H7 (cell line): Measurements from ENCODE around the gene ARHGAP22. TPM values are rescaled to one million over a fixed set of nuclear protein-coding genes. Genes with fewer than 3 reads are reported as not detected.

Experiments used
- DNase-seq: peaks from one replicate; pipeline ENCODE4 v3.0.0; 2012
- H3K27me3 ChIP-seq: 2 replicates; pipeline ENCODE4 v1.6.0; 2011; ENCODE audit warnings: mild to moderate bottlenecking, low read length; ENCODE audit not compliant: control insufficient read depth, insufficient read depth
- H3K36me3 ChIP-seq: replicated peaks from 2 replicates; pipeline ENCODE4 v1.5.1; 2011; ENCODE audit warnings: low read length; ENCODE audit not compliant: control insufficient read depth, insufficient read depth
- H3K4me3 ChIP-seq: 2 replicates; pipeline ENCODE4 v1.5.1; 2011; ENCODE audit warnings: low read depth, mild to moderate bottlenecking, control low read depth, low read length, moderate library complexity; ENCODE audit not compliant: insufficient read depth
- total RNA-seq: library from RNA; depleted of rRNA; stranded (reverse); fragments of >200 nt; shearing (Covaris generic); gene quantifications from 2 replicates; pipeline ENCODE4 v1.2.3, GENCODE V29; 2014

ARHGAP22 gene
- total RNA-seq, 1 experiment from 2014 or later, result 9.1 TPM

- Histone ChIP-seq H3K4me3 (no peak overlapping the region), H3K36me3 (no peaks in the 10 kb centered on the region), H3K27me3 (no peaks in the 10 kb centered on the region)
- no peak for DNase-seq
Measured at GRCh38 chr10:48507933-48508790, 96.7 kb downstream of the ARHGAP22 start.

- Histone ChIP-seq H3K36me3 (no peaks in the 10 kb centered on the region), H3K27me3 (no peaks in the 10 kb centered on the region), H3K4me3 (no peak overlapping the region)
- peak; percentile 17 for DNase-seq
Measured at GRCh38 chr10:48507494-48507893, 97.4 kb downstream of the ARHGAP22 start.

- Histone ChIP-seq H3K4me3 (no peak overlapping the region), H3K27me3 (no peaks in the 10 kb centered on the region), H3K36me3 (no peaks in the 10 kb centered on the region)
- DNase-seq, result peak; percentile 28
Measured at GRCh38 chr10:48506147-48506917, 98.5 kb downstream of the ARHGAP22 start.

- H3K27me3 ChIP-seq, result no peaks in the 10 kb centered on the region
- no peak overlapping the region for H3K4me3 ChIP-seq
- H3K36me3 ChIP-seq, result no peaks in the 10 kb centered on the region
- DNase-seq, result peak; percentile 86
Measured at GRCh38 chr10:48505394-48506112, 99.3 kb downstream of the ARHGAP22 start.

- H3K4me3 ChIP-seq, result no peak overlapping the region
- peak; percentile 25 for DNase-seq
- no peaks in the 10 kb centered on the region for H3K36me3 ChIP-seq
- H3K27me3 ChIP-seq, result no peaks in the 10 kb centered on the region
Measured at GRCh38 chr10:48504141-48504885, 100.6 kb downstream of the ARHGAP22 start.

- Histone ChIP-seq H3K27me3 (no peaks in the 10 kb centered on the region), H3K36me3 (no peaks in the 10 kb centered on the region), H3K4me3 (no peak overlapping the region)
- DNase-seq, result peak; percentile 15
Measured at GRCh38 chr10:48503293-48503911, 101.5 kb downstream of the ARHGAP22 start.

DNA sequence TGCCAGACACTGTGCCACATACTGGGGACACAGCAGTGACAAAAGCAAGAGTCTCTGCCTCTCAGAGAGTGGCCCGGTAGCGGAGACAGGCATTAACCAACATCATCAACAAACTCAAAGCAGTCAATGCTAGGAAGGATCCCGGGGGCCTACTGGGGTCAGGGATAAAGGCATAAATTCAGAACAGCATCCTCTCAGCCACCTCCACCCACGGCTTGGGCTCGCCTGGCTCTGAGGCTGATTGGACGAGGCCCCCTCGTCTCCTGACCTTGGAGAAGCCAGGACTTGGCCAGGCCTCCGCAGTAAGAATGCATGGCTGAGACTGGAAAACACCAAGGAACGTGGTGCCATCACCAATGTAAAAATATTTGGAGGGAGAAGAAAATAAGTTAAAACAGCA lies 102.1 kb downstream of the ARHGAP22 start:
- Histone ChIP-seq H3K36me3 (no peaks in the 10 kb centered on the region), H3K27me3 (no peaks in the 10 kb centered on the region), H3K4me3 (no peak overlapping the region)
- DNase-seq, result peak; percentile 8

- no peak overlapping the region for H3K4me3 ChIP-seq
- DNase-seq, result peak; percentile 26
- no peaks in the 10 kb centered on the region for H3K36me3 ChIP-seq
- no peaks in the 10 kb centered on the region for H3K27me3 ChIP-seq
Measured at GRCh38 chr10:48501787-48502771, 102.8 kb downstream of the ARHGAP22 start.

- H3K36me3 ChIP-seq, result no peaks in the 10 kb centered on the region
- no peaks in the 10 kb centered on the region for H3K27me3 ChIP-seq
Measured at GRCh38 chr10:48501226-48501625, 103.6 kb downstream of the ARHGAP22 start.

GRCh38 chr10:48500771-48501170 lies 104.1 kb downstream of the ARHGAP22 start:
- no peaks in the 10 kb centered on the region for H3K27me3 ChIP-seq
- H3K4me3 ChIP-seq, result no peak overlapping the region
- no peaks in the 10 kb centered on the region for H3K36me3 ChIP-seq
- DNase-seq, result no peak

More at GRCh38 chr10:48501226-48501625, 103.6 kb downstream of the ARHGAP22 start:
- no peak for DNase-seq
- no peak overlapping the region for H3K4me3 ChIP-seq

DNA sequence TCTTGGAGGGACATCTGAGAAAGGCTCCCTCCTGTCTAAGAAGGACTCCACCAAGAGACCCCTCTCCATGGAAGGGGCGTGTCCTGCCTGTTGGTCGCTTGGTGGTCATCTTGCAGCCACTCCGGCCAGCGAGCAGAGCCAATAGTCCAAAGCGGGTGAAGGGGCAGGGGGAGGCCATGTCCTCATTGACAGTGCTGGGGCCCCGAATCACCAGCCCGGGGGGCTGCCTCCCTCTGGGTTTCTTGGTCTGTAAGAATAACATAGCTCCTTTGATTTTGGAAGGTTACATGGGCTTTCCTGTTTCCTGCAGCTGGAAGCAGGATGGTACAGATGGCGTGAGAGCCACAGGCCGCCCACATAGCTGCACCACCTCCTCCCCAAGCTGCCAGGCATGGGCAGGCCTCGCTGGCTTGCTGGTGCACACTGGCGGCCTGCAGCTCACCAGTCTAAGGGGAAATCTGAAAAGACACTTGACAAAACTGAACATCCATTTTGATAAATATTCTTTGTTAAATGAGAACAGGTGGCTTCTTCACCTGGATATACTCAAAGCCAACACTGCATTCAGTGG lies 105.8 kb downstream of the ARHGAP22 start:
- Histone ChIP-seq H3K4me3 (no peak overlapping the region), H3K36me3 (no peaks in the 10 kb centered on the region), H3K27me3 (no peaks in the 10 kb centered on the region)
- no peak for DNase-seq

DNA sequence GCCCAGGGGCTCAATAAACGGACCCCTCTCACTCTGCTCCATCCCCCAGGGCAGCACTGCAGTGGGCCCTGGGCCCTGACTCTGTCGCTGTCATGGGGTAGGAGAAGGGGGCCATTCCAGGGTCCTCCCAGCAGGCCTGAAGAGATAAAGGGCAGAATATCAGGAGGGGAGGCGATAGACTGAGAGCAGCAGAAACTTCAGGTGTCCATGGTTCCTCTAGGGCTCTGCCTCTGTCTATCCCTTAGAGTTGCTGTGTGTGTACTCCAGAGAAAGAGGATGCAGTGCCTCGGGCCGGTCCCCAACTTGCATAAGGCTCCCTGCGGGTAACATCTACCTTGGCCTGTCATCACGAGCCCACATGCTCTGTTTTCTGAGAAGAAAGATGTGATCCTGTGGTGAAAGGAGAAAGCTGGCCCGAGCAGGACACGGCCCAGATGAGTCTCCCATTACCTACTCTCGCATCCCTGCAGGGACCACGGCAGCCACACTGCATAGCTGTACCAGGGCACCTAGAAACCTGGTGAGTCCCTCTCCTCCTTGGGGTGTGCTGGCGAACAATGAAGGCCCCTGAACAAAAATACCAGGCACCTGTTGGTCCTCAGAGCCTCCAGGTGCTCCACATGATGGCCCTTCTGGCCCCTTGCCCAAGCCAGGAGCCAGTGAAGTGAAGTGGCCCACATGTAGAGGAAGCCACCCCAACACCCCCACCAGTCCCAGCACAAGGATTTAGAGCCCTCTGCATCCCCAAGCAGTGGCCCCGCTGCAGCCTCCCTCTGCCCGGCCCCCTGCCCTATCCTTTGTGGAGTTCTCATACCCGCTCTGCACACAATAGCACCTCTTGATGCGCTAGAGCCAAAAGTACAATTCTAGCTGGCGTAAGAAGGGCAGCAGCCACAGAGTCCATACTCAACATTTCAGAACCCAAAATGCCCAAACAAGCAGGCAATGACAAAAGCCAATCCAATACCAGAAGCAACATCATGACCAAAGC lies 106.8 kb downstream of the ARHGAP22 start:
- H3K4me3 ChIP-seq, result no peak overlapping the region
- no peaks in the 10 kb centered on the region for H3K36me3 ChIP-seq
- H3K27me3 ChIP-seq, result no peaks in the 10 kb centered on the region
- DNase-seq, result no peak
